ENCODE measurements around the gene MTCL1. TPM values are rescaled to one million over a fixed set of nuclear protein-coding genes. Genes with fewer than 3 reads are reported as not detected.

The MTCL1 gene
- total and polyA plus RNA-seq, 11 donors = 4.7 to 17.7 (median 9.5) TPM

DNA sequence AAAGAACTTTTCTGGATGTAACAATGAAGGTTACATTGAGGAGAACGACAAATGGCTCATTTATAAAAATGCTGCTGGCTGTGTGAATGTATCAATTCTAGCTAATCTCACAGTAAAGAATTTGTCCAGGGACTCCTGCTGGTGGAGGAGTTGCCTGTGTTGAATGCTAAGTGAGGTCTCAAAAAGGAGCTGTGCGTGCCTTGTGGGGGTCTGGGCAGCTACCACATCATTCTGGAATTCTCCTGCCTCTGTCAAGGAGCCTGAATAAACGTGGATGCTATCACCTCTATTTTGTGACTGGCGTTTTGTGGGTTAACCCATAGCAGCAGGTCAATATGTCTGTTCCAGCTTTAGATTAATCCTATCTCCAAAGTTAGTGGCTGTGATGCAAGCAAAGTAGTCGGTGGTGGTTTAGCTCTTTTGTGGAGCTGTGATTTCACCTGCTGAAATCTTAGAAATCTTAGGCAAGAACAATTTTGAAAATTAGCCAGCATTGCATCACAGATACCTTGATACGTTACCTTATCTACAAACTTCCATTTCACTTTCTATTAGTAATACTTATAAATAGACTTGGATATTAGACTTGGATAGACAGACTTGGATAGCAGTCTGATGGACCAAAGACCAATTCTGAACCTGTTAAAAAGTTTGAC lies 96.8 kb downstream of the MTCL1 start:
- Histone ChIP-seq H3K36me3 (peaks cover 0 to 2% (median 0%) of the 10 kb centered on the region in 9 donors), H3K4me1 (peaks cover 0 to 22% (median 0%) of the 10 kb centered on the region in 12 donors), H3K27me3 (no peaks in the 10 kb centered on the region), H3K4me3 (no peak overlapping the region), H3K27ac (peak overlapping the region in 1 of 12 donors; percentile 79), H3K9me3 (no peaks in the 10 kb centered on the region)
- TF ChIP-seq POLR2A (IDR thresholded peaks at IDR 0.05) = no peak
- TF ChIP-seq, protein P1, sequence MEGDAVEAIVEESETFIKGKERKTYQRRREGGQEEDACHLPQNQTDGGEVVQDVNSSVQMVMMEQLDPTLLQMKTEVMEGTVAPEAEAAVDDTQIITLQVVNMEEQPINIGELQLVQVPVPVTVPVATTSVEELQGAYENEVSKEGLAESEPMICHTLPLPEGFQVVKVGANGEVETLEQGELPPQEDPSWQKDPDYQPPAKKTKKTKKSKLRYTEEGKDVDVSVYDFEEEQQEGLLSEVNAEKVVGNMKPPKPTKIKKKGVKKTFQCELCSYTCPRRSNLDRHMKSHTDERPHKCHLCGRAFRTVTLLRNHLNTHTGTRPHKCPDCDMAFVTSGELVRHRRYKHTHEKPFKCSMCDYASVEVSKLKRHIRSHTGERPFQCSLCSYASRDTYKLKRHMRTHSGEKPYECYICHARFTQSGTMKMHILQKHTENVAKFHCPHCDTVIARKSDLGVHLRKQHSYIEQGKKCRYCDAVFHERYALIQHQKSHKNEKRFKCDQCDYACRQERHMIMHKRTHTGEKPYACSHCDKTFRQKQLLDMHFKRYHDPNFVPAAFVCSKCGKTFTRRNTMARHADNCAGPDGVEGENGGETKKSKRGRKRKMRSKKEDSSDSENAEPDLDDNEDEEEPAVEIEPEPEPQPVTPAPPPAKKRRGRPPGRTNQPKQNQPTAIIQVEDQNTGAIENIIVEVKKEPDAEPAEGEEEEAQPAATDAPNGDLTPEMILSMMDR (IDR thresholded peaks at IDR 0.05) = no peak
- no peak for DNase-seq
- 74 to 79% (median 77%) methylated on average over 6 of the region's 6 CpGs for WGBS, 4 donors
- no peak for ATAC-seq
- intact Hi-C loops (cut with DNase I) = no loop called here

DNA sequence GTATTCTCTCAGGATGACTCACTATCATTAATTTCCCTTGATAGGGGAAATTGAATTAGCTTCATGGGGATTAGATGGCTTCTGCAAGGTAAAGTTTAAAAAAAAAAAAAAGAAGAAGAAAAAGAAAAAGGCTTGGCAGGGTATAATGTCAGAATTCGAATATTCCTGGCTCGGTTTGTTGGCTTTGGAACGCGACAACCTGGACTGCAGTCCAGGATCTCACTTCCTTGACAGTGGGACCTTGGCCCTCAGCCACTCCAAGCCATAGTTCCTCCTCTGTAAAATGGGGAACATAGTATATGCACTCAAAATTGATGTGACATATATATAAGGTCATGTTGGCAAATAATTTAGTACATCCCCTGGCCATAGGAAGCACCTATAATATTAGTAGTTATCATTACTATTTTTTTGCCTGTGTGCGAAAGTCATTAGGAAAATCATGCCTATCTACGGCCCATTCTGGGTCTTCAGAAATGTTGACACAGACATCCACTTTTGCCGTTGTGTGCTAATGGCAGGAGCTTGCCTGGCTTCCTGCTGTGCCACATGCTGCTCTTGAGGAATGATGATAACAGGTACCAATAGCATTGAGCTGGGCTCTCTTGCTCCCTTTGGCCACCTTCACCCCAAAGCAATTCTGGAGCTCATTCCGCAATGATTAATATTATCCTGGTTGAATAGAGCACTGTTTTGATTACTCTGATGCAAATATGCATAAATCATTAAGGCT lies 97.9 kb downstream of the MTCL1 start:
- ATAC-seq (no peak), DNase-seq (no peak)
- intact Hi-C loops (cut with DNase I) = no loop called here
- Histone ChIP-seq H3K4me3 (no peak overlapping the region), H3K9me3 (no peaks in the 10 kb centered on the region), H3K27me3 (no peaks in the 10 kb centered on the region), H3K27ac (no peak overlapping the region), H3K4me1 (peaks cover 0 to 29% (median 0%) of the 10 kb centered on the region in 12 donors), H3K36me3 (no peaks in the 10 kb centered on the region)
- no peak for TF ChIP-seq POLR2A (IDR thresholded peaks at IDR 0.05)
- TF ChIP-seq, protein P1 (IDR thresholded peaks at IDR 0.05) = no peak
- WGBS, 4 donors = 66 to 79% (median 73%) methylated on average over 8 of the region's 8 CpGs

DNA sequence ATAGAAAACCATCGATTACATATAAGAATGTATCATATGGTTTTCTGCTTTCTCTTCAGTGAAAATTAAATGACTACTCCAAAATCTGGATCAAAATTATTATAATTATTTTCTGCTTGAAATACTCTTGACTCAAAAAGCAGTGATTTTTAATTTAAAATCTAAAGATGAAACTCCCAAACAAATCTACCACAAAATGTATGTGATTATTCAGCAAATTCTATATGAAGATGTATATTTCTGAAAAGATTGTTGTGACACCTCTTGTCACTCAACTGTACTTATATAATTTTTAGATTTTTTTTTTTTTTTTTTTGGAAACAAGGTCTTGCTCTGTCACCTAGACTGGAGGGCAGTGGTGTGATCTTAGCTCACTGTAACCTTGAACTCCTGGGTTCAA lies 98.6 kb downstream of the MTCL1 start:
- Histone ChIP-seq H3K27ac (no peak overlapping the region), H3K27me3 (no peaks in the 10 kb centered on the region), H3K4me1 (peaks cover 0 to 27% (median 0%) of the 10 kb centered on the region in 12 donors), H3K36me3 (no peaks in the 10 kb centered on the region), H3K9me3 (no peaks in the 10 kb centered on the region), H3K4me3 (no peak overlapping the region)
- ATAC-seq (no peak), DNase-seq (no peak)
- 92 to 100% (median 95%) methylated on average over 1 of the region's 1 CpG for WGBS, 4 donors
- no peak for TF ChIP-seq POLR2A (IDR thresholded peaks at IDR 0.05)
- TF ChIP-seq, protein P1 (IDR thresholded peaks at IDR 0.05) = no peak
- intact Hi-C loops (cut with DNase I) = no loop called here

DNA sequence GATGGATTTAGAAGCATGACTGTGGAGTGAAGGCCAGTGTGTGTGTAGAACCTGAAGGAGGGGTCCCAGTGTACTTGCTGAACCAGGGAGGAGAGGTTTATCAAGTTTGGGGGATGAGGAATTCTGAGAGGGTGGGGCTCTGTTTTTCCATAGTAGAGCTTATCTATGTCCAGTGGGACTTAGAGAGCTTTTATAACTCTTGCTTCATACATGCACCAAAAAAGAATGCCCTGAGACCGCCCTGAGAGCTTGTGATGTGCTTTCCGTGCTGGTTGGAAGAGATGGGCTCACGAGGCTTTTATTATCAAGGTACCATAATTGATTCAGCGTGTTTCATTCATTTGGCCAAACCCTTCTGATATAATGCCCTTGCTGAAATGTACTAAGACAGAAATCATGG lies 100.2 kb downstream of the MTCL1 start:
- no peak for TF ChIP-seq POLR2A (IDR thresholded peaks at IDR 0.05)
- TF ChIP-seq, protein P1 (IDR thresholded peaks at IDR 0.05) = no peak
- Histone ChIP-seq H3K27ac (peak overlapping the region in 1 of 12 donors; percentile 29), H3K36me3 (no peaks in the 10 kb centered on the region), H3K9me3 (no peaks in the 10 kb centered on the region), H3K4me1 (peaks cover 0 to 25% (median 0%) of the 10 kb centered on the region in 12 donors), H3K4me3 (no peak overlapping the region), H3K27me3 (no peaks in the 10 kb centered on the region)
- ATAC-seq = peak in 3 of 4 donors; percentile 43 to 67 (median 48)
- no peak for DNase-seq
- WGBS, 4 donors = 41 to 55% (median 50%) methylated on average over 4 of the region's 4 CpGs
- intact Hi-C loops (cut with DNase I) = no loop called here

All from heart left ventricle (tissue), 16 donors.